ENCODE data around the gene COL17A1.

The COL17A1 gene

DNA sequence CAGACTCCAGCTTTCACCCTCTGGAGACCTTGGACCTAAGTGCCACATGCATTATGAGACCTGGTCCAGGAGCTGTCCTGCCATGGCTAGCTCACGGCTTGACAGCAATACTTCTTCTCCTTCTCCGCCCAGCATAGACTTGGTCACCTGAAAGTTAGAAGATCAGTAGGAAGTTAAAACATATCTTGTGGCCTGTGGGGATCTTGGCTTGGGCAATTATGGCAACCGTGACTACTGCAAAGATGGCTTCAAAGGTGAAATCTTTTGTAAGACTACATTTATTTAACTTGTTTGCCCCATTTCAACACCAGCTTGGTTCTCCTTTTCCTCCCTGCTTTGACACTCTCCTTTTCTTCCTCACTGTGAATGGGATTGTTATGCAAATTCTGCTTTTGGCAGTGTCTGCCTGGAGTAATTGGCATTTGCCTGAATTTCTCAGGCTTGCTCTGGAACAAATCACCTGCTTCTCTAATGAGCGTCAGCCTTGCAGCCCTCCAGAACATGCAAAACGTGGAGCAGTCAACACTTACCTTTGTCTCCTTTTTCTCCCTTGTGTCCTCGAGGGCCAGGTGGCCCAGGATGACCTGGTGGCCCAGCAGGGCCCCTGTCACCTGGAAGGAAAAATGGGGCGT is 53.4 kb downstream of the COL17A1 start:
- no peak for DNase-seq

DNA sequence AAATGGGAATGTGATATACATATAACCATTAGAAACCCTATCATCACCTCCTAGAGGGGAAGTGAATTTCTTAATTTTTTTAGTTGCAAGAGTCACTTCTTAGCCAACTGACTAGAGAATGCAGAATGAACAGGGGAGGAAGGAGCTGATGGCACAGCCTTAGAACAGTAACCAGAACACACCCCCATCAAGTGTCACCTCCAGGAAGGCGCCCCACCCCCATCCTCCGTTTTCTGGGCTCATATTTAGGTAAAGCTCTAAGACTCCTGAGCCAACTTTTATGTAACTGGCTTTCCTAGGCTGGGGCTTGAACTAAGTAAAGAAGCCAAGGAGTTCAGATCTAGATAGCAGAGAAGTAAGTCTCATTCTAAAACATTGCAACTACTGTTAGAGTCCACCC is 54.0 kb downstream of the COL17A1 start:
- DNase-seq = no peak

DNA sequence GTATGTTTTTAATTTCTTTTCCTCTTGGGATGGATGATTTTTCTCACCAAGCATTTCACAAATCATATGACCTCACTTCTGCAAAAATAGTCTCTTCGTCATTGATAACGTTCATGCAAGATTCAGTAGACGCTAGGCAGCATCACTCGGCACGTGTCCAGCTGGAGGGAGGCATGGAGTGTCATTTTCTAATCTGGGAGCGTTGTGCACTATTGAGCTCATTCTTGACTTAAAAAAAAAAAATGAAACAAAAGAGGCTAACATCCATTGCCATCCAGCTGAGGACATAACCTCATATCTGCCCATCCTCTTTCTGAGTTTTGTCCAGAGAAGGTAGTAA is 56.2 kb downstream of the COL17A1 start:
- DNase-seq = no peak

DNA sequence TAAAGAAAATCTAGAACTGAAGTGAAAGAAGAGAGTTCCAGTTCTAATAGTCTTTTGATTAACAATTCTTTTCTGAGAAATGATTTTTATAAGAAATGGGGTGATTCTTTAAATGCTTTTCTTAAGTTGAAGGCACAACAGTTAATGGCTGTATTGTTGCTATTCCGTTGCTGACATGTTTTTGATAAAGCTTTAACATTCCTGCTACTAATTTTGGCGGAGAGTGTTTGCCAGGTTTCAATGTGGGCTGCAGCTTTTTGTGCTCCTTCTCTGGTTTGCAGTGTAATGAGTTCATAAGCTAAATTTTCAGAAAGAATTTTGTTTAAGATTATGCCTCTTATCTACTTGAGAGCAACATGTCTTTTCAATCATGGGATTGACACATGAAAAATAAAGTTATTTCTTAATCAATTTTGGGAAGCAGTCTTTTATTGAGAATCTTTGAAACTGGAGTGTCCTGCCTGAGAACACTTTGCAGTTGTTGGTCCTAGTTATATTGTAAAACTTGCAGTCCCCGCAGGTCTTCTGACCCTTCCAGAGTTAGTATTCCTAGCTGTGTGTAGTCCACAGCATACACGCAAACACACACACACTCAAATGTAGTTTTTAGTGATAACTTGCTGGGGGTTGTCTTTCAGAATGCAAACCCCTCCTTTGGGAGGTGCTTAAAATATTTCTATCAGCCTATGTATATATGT is 56.7 kb downstream of the COL17A1 start:
- DNase-seq = no peak

DNA sequence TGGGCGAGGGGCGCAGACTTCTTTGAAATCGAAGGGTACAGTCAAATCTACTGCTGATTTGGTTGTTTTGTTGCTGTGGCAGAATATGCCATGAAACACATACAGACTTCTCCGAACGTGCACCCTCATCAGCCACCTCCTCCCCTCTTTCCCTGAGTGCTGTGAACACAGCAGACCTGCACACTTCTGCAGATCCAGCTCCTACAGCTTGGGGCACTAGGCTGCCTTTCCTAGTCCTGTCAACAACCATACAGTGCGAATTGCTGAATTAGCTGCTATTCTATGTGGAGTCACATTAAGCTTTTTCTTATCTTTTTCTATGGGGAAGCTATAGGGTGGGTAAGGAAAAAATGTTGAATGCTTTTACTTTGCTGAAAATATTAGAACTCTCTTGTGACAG is 57.5 kb downstream of the COL17A1 start:
- DNase-seq = no peak

DNA sequence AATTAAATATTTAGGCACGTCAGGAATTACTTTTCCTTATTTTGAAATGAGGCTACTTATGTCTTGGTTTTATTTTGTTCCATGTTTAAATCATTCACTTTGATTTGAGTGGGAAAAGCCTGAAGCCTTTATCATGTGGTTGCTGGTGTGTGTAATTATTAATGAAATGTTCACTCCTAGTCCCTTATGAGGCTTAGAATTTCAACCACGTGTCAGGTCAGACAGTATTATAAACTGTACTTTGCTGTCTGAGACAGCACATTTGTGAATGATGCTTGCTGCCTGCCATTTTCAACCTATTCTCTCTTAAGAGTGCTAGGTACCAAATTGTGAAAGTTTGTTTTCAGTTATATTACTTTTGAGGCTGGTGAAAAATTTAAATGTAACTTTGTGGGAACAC is 58.9 kb downstream of the COL17A1 start:
- DNase-seq = no peak

DNA sequence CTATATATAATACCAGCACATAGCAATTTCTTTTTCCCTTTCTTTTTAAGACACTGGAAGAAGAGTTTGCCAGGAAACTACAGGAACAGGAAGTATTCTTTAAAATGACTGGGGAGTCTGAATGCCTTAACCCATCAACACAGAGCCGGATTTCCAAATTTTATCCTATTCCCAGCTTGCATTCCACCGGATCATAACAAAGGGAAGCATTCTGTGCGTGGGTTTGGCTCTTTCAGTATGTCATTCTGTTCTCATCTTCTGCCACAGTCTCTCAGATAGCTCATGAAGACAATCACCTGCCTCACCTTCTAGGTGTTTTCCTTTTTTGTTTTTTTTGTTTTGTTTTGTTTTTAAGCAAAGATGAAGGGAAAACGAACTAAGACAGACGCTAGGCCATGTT is 60.2 kb downstream of the COL17A1 start:
- no peak for DNase-seq

DNA sequence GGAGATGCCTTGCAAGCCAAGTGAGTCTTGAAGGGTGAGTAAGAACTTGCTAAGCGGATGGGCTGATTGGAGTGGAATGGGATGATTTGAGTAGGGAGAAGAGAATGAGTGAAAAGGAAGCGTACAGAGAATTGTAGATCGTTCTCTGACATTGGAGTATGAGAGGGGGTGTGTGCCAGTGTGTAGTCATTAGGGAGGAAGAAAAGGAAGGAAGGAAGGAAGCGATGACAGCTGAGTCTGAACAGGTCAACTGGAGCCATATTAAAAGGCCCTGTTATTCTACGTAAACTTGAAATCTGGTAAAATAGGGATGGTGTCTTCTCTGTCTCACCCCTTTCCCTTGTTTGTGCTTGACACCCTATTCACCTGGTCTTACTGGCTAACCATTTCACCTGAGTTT is 63.7 kb downstream of the COL17A1 start:
- DNase-seq = no peak

DNA sequence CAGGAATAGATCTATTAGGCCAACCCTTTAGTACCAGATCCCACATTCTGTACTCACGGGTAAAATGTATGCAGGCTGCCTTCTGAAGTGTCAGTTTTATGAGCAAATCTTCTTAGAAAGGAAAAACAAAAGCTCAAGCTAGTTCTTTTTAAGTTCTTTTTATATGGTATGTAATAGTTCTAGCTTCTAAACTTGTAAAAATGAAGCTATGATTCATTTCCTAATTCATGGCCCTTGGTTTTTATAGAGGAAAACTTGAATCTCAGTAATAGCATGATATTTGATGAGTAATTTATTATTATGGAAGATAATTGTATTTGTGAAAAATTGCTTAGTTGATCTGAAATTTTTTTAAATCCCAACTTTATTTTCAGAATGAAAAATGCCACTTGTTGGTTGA is 64.4 kb downstream of the COL17A1 start:
- DNase-seq = no peak

DNA sequence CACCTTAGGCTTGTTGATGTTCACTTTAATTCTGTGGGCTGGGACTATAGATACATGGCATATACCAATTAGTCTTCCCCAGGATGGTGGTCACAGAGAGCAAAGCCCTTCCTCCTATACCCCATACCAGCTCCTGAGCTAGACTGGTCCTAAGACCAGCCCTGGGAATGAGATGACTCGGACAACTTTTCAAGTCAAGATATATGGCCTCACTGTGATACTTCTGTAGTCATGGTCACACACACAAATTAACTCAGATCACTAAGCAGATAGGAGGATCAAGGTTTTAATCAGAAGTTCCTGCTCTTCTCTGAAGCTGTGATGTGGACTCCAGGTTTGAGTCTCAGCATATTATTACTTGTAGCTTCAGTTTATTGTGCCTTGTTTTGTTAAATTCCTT is 65.7 kb downstream of the COL17A1 start:
- DNase-seq = no peak

DNA sequence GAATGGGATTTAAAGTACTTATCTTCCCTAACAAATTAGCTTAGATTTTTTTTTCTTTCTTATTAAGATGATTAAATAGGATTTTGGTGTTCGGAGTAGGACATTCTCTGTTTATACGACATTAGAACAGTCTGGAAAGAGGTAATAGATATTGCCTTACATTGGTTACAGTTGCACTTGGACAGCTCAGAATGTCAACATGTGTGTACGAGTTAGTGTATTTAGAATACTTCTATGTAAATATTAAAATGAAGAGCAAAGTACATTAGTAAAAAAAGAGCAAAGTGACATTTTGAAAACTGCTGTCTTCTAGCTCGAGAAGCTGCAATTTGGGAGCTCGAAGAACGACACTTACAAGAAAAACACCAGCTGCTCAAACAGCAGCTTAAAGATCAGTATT is 67.2 kb downstream of the COL17A1 start:
- no peak for DNase-seq

DNA sequence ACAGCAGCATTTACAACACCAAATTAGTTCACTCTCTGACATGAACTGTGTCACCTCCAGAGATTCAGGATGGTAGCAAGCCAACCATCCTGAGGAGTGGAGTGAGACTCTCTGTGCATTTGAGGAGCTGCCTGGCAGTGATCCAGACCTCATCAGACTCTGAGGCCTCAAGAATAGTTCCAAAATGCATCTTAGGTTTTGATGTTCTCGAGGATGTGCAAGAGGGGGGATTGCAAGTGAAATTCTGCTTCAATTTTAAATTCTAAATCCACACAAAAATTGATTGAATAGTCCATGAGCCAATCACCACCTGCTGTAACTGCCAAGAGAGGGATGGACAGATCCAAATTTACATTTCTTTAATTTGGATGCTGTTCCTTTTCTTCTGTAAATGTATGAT is 69.0 kb downstream of the COL17A1 start:
- DNase-seq = no peak

DNA sequence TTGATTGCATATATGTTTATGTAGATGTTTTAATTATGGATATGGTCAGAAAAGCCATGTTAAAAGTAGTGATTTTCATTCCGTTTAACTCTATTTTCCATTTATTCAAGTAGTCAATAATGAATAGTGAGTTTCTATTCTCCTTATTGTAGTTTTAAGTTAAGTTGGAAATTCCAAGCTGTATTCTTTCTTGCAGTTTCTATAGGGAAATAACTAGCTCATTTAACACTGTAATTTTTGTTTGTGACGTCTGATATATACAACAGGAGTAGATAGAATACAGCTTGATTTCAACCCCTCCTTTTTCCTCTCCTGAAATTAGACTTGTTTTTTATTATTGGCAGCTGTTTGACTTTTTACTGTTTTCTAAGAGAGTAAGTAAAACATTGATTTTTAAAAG is 71.5 kb downstream of the COL17A1 start:
- no peak for DNase-seq

DNA sequence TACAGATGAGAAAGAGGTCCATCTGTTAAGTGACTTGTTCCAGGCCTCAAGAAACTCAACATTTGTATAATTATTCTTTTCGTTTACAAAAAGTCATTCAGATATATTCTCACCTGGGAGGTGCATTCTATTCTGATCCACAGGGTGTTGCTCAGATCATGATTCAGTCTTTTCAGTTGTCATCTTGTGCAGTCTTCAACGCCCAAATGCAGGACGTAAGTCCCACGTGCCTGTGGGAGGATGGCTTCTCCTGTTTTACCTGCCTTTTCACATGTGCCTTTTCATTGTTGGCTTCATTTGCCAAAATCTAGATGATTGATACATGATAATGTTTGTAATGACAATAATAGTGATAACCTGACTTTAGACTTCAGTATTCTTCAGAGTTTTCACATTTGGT is 72.2 kb downstream of the COL17A1 start:
- DNase-seq = no peak

DNA sequence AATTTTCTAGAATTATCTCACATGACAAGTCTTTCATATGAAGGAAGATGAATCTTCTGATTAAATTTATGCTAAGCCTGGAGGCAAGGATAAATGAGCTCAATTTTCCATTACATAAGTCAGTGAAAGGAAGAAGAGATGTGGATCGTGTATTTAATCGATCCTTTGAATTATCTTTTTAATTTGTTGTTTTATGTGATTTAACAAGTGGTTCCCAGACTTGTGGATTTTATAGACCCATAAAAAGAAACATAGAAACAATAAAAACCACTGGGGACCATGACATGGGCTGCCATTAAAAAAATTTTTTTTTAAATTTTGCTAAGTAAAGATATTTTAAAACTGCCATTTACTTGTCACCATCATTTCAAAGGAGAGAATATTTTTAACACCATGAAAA is 73.8 kb downstream of the COL17A1 start:
- no peak for DNase-seq

DNA sequence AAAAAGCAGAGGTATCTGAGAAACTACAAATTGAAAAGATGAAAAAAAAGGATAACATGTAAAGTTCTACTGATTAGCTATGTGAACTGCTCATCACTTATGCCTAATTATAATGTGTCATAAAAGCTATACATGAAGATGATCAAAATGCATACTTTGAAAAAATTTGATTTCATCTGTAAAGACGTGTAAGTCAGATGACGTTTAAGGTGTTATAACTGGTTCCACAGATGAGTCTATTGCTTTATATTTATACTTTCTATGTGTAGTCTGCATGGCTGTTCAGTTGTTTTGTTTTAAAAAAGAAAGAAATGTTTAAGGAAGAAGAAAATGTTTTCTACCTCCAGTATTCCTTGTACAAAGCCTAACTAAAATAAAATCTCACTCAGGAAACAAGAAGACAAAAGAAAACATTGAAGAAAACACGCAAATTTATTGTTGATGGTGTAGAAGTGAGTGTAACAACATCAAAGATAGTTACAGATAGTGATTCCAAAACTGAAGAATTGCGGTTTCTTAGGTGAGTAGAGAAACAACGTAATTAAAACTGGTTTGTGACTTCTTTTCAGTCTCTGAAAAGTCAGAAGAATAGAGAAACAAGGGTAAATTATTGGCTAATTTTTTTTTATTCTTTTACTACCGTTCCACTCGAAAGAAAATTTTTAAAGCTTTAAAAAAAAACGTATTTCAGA is 80.4 kb downstream of the COL17A1 start:
- no peak for DNase-seq

DNA sequence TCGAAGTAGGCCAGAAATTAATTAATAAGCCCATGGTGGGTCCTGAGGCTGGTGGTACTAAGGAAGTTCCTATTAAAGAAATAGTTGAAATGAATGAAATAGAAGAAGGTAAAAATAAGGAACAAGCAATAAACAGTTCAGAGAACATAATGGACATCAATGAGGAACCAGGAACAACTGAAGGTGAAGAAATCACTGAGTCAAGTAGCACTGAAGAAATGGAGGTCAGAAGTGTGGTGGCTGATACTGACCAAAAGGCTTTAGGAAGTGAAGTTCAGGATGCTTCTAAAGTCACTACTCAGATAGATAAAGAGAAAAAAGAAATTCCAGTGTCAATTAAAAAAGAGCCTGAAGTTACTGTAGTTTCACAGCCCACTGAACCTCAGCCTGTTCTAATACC is 82.8 kb downstream of the COL17A1 start:
- DNase-seq = no peak

DNA sequence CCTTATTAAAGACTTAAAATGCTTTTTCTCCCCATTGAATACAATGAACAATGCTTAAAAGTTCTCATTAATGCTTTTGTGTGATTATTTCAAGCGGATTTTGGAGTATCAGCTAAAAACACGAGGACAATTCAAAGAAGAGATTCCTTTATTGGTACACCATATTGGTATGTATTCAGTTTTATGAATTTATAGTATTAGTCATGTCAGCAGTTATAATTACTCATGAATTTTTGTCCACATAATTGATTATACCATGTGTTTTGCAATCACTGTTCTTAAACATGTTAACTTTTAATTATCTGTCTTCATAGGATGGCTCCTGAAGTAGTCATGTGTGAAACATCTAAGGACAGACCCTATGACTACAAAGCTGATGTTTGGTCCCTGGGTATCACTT is 86.9 kb downstream of the COL17A1 start:
- DNase-seq = no peak

DNA sequence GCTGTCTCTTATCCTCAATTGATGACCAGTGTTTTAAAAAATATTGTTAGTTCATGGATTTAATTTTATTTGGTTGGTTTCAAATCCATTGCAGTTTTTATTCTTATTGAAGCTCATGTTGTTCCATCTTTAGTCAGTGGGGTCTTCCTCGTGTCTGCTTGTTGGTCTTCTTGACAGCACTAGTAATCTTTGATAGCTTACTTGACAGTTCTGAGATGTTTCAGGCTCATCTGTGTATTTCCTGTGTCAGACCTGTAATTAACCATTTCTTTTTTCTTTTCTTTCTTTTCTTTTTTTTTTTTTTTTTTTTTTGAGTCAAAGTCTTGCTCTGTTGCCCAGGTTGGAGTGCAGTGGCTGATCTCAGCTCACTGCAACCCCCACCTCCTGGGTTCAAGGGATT is 90.5 kb downstream of the COL17A1 start:
- DNase-seq = no peak

DNA sequence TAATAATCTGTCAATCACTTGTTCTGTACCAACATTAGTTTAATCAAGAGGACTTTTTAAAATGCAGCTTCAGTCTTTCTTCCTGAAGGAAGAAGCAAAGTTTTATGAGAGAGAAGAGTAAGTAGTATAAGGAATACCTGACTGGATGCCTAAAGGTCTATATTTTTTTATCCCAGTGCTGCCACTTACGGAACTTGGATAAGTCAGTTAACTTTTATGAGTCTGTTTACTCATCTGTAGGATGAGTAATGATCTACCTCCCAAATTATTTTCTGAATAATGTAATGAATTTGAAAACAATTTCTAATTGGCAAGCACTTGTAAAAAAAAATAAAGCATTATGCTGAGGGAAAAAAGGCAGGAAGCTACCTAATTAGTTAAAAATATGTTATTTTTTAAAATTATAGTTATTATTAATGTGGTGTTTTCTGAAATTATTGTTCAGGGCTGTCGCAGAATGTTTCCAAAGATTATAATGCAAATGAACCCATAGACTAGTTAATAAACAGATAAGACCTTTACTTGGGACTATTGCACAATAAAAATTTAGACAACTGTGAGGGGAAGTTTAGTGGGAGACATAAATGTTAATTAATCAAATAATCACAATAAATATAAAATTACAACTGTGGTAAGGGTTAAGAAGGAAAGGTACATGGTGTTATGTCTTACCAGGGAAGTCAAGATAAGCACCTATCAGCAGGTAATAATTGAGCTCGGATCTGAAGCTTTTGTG is 94.1 kb downstream of the COL17A1 start:
- no peak for DNase-seq

DNA sequence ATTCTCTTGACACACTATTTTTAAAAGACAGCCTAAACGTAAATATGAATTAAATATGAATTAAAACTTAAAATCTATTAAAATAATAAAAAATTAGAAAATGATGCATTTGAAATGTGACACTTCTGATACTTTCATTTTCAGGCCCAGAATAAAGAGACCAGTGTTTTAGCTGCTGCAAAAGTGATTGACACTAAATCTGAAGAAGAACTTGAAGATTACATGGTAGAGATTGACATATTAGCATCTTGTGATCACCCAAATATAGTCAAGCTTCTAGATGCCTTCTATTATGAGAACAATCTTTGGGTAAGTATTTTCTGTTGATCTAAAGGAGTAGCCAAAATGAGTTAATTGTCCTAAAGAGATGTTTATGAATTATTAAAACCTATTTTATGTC is 95.1 kb downstream of the COL17A1 start:
- DNase-seq = no peak

DNA sequence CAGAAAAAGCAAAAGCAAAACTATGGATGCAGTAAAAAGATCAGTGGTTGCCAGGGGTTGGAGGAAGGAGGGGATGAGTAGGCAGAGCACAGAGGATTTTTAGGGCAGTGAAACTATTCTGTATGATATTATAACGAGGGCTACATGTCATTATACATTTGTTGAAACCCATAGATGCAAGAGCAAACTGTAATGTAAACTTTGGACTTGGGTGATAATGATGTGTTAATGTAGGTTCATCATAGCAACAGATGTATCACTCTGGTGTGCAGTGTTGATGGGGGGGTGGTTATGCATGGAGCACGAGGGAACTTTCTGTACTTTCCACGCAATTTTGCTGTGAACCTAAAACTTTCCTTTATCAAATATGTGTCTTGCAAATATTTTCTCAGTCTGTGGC is 95.6 kb downstream of the COL17A1 start:
- DNase-seq = no peak

DNA sequence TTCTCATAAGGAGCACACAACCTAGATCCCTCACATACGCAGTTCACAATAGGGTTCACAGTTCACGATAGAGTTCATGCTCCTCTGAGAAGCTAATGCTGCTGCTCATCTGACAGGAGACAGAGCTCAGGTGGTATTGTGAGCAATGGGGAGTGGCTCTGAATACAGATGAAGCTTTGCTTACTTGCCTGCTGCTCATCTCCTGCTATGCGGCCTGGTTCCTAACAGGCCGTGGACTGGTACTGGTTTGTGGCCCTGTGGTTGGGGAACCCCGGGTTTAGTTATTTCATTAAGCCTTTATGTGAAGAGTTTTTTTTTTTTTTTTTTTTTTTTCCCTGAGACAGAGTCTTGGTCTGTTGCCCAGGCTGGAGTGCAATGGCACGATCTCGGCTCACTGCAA is 99.3 kb downstream of the COL17A1 start:
- peak; percentile 78 for DNase-seq

DNA sequence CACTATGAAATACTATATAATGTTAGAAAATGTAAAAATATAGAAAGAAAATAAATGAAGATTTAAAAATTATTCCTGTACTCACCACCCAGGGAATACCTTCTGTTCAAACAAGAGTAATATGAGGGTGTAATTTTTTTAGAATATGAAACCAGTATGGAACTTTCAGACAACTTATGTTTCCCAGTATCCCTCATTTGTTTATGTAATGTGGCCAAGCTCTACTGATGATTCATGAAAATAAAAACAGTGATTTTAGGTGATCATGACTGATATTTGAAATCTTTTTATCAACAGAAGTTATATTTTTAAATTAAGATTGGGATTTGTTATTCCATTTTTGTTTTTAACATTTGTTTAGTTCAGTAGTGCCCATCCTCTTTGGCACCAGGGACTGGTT is 100.0 kb downstream of the COL17A1 start:
- no peak for DNase-seq
